NB4 (cell line): ENCODE data around the gene FOXC2.

ENCODE experiments used
- CTCF ChIP-seq: IDR thresholded peaks from one replicate; pipeline ENCODE4 v1.5.1; 2012; ENCODE audit warnings: low read depth, low read length
- MAX ChIP-seq: IDR thresholded peaks from 2 replicates; pipeline ENCODE4 v1.6.1; 2011; ENCODE audit warnings: low read depth, low read length
- MYC ChIP-seq: IDR thresholded peaks from 2 replicates; pipeline ENCODE4 v1.6.1; 2011; ENCODE audit warnings: low read depth, low read length
- POLR2A ChIP-seq: IDR thresholded peaks from 2 replicates; pipeline ENCODE4 v1.6.1; 2011; ENCODE audit warnings: mild to moderate bottlenecking; ENCODE audit not compliant: insufficient read length; ENCODE audit errors: extremely low read depth

DNA sequence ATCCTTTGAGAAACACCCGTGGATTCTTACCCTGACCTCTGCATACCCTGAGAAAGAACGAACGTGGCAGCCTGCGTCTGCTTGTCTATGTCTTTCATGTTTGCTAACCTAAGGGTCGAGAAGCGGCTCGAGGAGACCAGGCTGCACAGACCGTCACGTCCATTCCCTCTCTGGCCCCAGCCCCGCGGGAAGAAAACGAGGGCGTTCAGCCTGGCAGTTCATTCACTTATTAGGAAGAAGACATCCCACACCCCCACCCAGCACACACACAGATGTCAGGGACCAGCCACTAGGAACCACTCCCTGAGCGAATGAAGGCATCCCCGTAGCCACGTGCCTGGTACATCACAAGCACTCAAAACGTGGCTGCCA lies 10.9 kb upstream of the FOXC2 start:
- no peak for TF ChIP-seq CTCF
- TF ChIP-seq MYC = no peak
- TF ChIP-seq POLR2A = no peak
- no peak for TF ChIP-seq MAX
